UCSD-AML1 (cell line): ENCODE measurements around the gene MME.

Experiments
- DNase-seq: peaks from one replicate; lab custom pipeline; 2025; ENCODE audit not compliant: unreplicated experiment; lab: John Stamatoyannopoulos, UW

MME gene

DNA sequence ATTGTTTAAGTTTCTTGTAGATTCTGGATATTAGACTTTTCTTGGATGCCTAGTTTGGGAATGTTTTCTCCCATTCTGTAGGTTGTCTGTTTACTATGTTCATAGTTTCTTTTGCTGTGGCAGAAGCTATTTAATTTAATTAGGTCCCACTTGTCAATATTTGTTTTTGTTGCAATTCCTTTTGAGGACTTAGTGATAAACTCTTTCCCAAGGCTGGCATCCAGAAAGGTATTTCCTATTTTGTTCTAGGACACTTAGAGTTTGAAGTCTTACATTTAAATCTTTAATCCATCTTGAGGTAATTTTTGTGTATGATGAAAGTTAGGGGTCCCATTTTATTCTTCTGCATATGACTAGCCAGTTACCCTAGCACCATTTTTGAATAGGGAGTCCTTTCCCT is 54.9 kb downstream of the MME start:
- no peak for DNase-seq

- DNase-seq = no peak
Observed at GRCh38 chr3:155138677-155139076, 58.6 kb downstream of the MME start.

GRCh38 chr3:155147588-155147987 is 67.5 kb downstream of the MME start:
- DNase-seq = no peak

DNA sequence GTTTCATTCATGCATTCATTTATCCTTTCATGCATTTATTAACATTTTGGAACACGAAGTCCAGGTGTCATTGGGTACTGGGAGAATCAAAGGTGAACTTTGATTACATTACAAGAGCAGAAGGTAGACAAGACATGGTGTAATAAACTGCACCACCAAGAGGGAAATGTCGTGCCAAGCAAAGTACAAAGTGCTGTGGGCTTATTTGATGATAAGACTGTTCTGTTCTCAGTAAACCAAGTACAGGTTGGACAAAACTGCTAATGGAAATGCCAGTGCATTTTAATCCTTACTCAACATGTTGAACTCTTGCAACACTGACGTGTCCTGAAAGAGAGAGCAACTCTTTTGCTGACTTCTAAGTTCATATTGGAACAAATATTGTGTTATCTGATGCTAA is 69.4 kb downstream of the MME start:
- DNase-seq = no peak

- no peak for DNase-seq
Observed at GRCh38 chr3:155153242-155154186, 73.4 kb downstream of the MME start.

DNA sequence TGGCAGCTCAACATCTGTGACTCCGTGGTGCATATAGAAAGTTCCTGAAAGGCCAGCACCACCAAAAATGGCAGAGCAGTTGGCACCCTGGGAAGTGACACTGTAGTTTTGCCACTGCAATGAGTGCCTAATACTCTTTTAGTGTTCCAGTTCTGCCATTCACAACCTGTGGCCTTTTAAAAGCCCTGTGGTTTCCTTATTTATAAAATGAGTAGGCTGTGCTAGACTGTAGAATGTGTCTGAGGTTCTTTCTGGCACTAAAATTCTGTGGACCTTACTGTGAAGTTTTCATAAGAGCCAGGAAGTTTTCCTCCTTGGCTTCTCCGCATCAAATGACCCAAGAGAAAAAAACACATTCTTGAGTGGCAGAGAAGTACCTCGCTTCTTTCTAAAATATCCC is 74.1 kb downstream of the MME start:
- no peak for DNase-seq

DNA sequence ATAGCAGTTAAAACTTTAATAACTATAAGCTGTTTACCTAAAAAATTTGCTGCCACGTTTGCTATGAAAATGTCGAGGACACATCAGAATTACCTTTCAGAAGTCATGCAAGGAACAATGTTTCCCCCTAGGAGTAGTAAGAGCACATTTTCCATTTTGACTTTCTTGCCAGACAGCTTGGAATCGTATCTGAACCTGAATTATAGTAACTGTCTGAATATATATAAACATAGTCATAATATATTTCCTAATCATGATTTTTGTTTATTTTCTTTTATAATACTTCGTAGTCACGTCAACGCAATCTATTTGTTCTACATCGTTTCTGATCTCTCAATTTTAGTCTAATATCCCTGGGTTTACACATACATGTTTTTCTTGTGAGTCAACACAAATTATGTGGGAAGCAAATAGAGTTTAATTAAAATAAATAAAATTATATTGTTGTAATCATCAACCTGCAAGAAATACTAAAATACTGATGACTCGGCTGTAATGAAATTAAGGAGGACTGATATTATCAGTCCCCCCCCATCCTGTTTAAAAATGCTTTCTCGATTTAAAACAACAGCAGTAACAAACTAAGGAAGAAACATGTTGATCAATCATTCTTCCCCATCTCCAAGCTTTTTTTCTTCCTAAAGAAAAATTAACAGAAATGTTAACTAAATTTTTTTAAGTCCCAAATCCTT is 78.4 kb downstream of the MME start:
- DNase-seq = no peak

DNA sequence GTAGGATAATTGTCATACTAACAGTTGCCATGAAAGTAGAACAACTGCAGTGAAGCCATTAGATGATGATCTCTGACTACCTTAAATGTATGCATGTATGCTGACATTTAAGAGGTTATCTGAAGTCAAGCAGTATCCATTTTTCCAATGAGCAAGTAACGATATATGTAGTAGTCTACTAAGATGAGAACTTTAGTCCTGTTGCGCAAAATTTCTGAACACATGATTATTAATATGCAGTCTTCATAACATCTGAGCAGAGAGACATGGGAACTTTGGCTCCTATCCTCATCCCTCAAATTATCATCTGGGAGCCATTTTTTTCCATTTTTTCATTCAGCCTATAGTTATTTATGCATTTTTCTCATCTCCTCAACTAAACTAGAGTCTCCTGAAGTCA is 79.2 kb downstream of the MME start:
- no peak for DNase-seq

DNA sequence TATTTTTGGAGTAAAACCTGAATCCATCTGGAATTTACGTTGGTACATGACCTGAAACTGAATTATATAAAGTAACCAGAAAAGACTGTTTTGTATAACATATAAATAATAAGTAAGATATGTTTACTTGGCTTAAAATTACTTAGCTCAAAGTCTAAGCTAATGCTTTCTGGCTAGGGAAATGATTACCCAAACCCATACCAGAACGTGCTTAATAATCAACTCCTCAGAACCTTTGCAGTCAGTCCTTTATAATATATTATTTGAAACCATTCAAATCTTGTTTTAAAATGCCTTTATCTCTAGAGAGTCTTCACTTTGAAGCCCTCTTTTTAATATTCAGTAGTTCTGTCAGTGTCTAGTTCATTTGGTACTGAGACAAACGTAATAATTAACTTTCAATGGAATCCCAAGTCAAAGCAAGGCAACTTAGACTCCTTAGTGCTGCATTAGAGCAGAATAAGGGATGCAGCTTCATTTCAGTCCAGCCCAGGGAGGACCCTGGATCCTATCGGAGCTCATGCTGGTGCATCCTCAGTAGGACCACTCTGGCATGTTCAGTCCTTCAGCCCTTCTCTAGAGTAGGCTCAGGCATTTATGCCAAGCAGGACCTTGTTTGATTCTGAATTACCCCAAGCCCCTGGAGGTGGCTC is 81.6 kb downstream of the MME start:
- DNase-seq = no peak

DNA sequence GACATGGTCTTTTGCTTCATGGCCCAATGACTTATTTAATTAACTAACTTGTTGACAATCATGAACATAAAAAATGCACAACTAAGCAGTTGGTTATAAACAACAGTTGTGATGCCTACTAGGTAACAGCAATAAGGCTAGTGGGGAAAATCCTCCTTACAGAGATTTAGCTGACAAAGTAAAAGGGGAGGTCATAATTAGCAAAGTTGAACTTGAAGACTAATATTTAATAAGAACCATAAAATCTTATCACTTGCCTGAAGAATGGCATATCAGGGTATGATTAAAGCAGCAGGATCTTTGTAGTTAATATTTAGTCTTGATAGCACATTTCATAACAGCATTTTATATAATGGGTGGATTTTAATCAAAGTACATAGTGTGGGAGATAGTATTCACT is 84.2 kb downstream of the MME start:
- no peak for DNase-seq

DNA sequence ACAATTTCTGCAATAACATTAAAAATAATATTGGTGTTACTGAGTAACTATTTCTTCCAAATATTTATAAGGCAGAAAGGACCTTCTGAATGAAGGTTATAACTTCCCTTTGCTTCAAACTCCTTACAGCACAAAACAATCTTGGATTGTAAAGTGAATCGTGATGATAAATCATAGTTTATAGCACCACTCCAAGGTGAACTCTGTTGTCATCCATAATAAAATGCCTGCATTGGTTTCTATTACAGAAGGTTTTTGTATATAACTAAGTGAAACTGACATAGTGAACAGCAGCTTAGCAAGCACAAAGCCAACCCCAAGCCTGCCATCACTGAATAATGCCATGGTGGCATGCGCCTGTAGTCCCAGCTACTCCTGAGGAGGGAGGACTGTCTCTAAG is 86.3 kb downstream of the MME start:
- no peak for DNase-seq

- no peak for DNase-seq
Observed at GRCh38 chr3:155169197-155169596, 89.1 kb downstream of the MME start.

- no peak for DNase-seq
Observed at GRCh38 chr3:155173771-155174170, 93.7 kb downstream of the MME start.

DNA sequence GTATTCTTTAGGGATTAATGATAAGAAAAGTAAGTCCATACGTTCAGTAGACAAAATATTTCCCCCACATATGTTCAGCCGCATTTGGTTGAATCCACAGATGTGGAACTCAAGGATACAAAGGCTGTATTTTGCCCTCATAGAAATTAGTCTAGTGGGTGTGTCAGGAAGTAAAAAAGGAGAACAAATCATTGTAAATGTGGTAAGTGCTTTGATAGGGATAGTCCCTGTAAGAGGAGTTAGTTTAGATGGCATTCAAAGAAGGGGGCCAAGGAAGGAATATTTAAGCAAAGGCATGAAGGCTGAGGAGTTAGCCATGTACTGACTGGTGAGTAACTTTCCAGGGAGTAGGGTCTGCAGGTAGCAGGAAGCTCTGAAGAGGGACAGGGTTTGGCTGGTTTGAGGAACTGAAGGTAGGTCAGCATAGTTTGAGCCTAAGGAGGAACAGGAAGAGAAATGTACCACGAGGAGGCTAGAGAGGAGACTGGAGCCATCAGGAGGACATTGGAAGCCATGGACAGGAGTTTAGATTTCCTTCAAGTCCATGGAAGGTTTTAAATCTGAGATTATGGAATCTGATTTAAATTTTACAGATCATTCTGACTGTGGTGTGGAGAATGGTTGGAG is 98.8 kb downstream of the MME start:
- no peak for DNase-seq

GRCh38 chr3:155179437-155179827 is 99.3 kb downstream of the MME start:
- DNase-seq = no peak

DNA sequence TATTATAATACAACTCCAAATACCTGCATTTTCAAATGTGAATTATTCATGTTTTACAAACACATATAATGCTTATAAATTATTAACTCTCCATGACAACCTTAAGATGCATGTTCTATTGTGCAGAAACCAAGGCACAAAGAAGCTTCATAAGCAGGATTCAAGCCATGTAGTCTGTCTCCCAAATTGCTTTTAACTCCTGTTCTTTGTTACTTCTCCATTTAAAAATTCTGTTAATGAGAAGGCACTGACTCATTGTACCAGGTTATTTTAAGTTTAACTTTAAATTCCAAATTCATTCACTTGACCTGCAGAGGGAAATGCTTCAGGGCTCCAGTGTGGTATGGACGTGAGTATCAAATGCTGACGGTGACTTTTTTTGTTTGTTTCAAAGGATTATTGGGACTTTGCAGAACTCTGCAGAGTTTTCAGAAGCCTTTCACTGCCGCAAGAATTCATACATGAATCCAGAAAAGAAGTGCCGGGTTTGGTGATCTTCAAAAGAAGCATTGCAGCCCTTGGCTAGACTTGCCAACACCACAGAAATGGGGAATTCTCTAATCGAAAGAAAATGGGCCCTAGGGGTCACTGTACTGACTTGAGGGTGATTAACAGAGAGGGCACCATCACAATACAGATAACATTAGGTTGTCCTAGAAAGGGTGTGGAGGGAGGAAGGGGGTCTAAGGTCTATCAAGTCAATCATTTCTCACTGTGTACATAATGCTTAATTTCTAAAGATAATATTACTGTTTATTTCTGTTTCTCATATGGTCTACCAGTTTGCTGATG is 100.0 kb downstream of the MME start:
- no peak for DNase-seq

- no peak for DNase-seq
Observed at GRCh38 chr3:155182467-155182866, 102.3 kb downstream of the MME start.

DNA sequence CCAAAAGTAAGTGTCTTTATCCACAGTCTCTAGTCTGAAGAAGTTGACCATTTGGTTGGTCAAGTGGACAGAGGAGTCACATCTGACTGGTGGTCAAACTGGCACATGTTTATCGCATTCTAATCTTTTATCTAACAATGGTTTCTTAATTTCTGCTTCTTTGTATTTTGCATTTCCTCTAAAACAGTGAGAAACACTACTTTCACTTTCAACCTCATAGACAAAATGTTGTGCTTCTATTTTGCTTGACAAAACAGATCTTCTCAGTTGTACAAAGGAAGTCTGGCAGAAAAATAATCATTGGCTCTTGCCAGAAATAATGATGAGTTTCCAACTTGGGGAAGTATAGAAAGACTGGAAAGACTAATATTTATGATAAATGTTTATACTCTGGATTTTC is 103.9 kb downstream of the MME start:
- no peak for DNase-seq

DNA sequence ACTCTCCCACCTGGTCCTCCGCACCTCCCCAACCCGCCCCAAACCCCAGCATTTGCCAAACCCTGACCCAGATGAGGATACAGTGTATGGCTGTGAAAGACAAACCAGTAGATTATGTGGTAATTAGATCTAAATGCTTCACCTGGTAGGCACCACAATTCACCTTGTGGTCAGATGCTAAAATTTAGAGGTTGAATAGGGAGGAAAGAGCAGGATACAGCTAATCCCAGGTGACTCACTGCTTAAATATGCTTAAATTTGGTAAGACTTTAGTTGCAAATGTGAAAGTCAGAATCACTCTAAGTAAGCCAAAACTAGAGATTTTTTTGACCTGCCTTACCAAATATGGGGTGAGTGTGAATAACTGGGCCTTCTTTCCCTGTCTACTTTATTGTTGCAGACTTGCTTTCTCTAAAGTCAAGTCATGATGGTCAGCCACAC is 105.5 kb downstream of the MME start:
- DNase-seq = no peak

DNA sequence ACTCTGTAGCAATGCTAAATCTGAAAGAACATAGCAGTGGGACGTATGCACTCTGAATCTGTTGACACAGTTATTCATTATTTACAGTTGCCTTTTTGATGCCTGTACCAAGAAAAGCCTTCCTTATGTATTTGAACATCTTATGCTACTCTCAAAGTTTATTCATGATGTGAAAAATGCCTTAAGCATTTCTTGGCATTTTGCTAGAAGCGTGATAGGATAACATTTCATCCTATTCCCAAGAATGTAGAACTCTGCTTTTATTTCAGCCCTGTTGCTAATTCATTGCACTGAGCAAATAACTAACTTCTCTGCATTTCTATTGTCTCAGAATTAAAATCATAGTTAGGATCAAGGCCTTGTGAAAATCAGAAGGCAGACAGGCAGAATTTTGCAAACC is 107.9 kb downstream of the MME start:
- DNase-seq = no peak

DNA sequence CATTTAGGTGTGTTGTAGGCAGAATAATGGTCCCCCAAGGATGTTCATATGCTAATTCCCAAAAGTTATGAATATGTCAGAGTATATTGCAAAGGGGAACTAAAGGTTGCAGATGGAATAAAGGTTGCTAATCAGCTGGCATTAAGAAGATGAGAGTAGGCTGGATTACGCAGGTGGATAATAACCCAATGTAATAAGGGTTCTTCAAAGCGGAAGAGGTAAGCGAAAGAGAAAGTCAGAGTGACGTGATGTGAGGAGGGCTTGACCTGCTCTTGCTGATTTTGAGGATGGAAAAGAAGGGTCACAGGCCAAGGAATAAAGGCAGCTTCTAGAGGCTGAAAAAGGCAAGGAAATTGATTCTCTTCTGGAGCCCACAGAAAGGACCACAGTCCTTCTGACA is 109.4 kb downstream of the MME start:
- DNase-seq = no peak
